GM18498 (cell line): ENCODE measurements around the gene GTPBP2.

Source experiments
- ATAC-seq: cut with Tn5 transposase; IDR thresholded peaks from one replicate; pipeline ENCODE4 v1.9.1; 2021; ENCODE audit warnings: mild to moderate bottlenecking, moderate library complexity; ENCODE audit not compliant: unreplicated experiment

GTPBP2 gene, protein sequence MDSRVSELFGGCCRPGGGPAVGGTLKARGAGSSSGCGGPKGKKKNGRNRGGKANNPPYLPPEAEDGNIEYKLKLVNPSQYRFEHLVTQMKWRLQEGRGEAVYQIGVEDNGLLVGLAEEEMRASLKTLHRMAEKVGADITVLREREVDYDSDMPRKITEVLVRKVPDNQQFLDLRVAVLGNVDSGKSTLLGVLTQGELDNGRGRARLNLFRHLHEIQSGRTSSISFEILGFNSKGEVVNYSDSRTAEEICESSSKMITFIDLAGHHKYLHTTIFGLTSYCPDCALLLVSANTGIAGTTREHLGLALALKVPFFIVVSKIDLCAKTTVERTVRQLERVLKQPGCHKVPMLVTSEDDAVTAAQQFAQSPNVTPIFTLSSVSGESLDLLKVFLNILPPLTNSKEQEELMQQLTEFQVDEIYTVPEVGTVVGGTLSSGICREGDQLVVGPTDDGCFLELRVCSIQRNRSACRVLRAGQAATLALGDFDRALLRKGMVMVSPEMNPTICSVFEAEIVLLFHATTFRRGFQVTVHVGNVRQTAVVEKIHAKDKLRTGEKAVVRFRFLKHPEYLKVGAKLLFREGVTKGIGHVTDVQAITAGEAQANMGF

DNA sequence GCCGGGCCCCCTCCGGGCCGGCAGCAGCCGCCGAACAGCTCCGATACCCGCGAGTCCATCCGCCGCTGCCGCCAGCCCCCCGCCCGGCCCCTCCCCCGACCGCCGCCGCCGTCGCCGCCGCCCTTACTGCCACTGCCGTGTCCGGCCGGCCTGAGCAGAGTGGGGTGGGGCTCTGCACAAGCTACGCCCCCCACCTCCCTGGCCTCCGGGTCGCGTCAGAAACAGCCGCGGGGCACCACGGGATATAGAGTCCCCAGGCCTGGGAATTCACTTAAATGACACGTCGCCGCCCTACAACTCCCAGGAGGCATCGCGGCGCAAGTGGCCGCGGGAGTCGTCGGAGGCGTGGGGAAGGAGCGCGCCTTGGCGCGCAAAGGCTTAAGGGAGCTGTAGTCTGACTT lies at the start of gene GTPBP2:
Gene GTPBP2 (minus strand): TSS at position 161 of the 401 bp plus-strand sequence. CDS start 102 bp downstream, at position 59.
- peak; percentile 85 for ATAC-seq

DNA sequence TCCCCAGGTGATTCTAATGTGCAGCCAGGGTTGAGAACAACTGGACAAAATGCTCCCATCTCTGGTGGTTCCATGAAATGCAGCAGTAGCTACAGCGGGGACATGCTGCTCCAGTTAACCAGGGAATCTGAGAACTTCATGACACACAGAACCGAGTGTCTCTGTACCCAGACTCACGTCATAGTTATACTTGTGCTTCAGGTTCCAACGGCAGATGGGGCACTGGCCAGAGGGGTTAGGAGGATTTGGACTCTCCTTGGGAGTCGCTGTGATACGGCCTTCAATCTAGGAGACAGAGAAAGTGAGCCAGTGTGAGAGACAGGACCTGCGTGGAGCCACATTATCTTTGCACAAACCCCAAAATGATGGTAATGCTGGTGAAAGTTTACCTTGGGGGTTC lies 49.3 kb upstream of the GTPBP2 start:
- no peak for ATAC-seq

DNA sequence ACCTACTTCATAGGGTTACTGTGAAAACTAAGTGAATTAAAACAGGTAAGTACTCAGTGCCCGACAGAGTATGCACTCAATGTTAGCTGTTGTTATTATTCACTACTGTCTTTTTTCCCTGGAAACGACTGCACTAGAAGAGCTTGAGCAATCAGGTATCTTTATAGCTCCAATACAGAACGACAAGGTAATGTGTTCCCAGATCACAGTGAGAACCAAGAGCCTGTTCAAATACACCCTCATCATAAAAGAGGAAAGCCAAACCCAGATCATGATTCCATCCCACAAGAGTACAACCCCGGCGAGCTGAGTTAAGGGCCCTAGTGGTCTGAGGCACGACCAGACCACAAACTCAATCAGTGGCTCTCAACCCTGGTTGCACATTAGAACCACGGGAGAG lies 48.7 kb upstream of the GTPBP2 start:
- ATAC-seq, result no peak

DNA sequence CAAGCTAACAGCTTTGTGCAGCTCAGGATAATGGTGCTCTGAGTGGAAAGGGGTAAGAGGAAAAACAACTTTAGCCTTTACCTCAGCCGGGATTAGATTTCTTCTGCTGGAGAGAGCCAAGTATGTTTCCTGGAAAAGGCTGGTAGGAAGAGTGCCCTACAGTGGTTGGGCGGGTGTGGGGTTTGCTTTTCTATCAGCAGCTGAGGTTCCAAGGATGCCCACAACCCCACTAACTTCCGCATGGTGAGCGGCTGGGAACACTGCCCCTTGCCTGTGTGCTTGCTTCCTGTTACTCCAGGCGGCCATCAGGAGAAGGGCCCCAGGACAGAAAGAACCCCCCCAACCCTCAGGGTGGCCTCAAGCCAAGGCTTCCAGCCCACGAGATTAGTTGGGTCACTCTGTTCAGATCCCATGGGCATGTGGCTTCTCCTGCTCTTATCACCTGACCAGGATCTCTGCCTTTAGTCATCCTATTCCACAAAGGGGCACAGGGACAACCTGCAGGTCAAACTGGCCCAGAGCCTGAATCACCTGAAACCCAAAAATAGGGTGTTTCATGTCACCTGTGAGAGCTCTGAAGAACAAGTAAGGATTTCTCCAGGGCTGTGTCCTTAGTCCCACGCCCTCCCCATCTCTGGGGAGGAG lies 48.0 kb upstream of the GTPBP2 start:
- no peak for ATAC-seq

DNA sequence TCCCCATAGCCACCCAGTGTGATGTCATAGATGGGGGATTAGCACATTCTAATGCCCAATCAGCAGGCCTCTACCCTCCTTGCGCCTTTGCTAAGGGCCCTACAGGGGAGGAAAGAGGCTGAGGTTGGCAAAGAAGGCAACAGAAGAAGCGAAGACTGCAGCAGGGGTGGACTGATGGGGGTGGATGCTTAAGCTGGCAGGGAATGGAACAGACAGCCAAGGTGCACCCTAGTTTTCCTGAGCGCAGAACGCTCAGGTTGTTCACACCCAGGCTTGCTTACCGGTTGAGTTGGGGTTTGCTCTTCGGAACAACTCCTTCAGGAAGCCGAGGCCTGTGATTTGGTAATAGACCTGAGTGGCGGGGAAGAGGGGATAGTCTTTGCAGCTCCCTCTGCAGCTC lies 45.9 kb upstream of the GTPBP2 start:
- ATAC-seq, result no peak

DNA sequence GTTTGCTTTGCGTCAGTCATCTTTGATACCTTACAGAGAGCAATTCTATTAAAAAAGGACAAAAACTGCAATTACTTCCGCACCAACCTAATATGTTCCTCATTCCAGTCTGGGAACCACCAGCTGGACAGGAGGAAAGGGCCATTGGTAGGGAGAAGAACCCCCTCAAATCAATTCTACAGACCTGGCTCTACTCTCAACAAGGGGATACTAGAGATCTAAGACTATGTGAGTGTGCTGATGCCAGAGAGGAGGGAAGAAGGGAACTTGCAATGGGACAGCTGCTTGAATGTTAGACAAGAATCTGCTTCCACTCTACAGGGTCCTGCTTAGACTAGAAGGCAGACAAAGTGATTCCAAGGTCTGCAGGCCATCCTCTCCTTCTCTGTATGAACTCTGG lies 45.2 kb upstream of the GTPBP2 start:
- ATAC-seq, result no peak

DNA sequence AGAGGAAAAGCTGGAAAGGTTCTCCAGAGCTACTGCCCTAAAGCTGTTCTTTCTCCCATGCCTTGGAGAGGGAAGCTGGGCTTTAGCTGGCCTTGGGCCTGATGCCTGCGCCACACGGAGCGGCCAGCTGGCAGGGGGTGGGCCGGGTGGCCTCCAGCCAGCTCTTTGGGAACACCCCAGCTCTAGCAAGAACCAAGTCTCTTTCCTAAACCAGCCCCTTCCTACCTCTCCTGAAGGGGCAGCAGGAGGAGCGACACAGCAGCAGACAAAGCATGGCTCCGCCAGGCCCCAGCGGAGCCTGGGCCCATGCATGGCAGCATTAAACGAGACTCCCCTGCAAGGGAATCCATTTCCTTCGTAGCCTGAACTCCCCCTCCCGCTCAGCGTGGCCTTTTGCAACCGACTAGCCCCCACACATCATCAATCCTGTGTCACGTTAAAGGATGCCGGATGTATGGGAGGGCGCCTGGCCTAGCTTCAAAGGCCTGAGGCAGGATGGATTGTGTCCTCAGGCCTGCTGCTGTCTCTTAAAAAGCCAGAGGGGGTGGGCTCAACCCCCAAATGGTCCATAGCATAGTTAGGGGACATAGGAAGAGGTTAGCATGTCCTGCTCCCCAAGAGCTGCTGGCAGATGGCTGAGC lies 44.5 kb upstream of the GTPBP2 start:
- ATAC-seq, result no peak

DNA sequence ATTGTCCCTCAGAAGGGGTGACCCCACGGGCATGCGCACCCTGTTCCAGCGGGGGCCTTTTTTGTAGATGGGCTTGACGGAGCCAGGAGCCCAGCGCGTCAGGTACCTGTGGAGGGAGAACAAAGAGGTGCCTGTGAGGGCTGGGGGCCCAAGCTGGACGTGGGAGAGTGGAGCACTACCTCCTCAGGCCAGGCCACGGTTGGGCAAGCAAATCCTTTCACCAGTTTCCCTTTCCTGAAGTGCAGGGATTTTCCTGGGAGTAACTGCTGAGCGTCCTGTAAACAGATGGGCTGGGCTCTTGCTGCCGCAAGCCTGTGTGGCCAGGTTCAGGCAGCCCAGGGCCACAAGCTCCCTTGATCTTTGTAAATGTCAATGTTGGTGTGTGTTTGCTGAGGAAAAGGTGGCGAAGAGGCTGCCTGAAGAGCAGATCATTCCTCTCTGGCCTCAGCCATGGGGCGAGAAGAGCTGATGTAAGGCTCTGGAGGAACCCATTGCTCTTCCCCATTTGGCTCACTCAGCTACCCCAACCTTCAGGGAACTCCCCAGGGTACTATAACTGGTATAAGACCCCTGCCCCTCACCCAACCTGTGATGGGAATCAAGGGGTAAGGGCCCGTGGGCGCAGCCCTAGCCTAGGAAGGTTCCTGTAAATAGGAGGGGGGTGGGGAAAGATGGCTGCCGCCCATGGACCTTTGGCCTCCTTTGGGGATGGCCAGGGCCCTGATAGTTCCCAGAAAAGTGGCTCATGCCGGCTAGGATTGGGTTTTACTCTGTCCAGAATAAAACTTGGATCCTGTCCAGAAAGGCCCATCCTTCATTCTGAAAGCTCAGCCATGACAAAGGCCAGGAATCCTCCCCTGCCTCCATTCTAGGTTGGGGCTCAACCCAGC lies 43.0 kb upstream of the GTPBP2 start:
- no peak for ATAC-seq

DNA sequence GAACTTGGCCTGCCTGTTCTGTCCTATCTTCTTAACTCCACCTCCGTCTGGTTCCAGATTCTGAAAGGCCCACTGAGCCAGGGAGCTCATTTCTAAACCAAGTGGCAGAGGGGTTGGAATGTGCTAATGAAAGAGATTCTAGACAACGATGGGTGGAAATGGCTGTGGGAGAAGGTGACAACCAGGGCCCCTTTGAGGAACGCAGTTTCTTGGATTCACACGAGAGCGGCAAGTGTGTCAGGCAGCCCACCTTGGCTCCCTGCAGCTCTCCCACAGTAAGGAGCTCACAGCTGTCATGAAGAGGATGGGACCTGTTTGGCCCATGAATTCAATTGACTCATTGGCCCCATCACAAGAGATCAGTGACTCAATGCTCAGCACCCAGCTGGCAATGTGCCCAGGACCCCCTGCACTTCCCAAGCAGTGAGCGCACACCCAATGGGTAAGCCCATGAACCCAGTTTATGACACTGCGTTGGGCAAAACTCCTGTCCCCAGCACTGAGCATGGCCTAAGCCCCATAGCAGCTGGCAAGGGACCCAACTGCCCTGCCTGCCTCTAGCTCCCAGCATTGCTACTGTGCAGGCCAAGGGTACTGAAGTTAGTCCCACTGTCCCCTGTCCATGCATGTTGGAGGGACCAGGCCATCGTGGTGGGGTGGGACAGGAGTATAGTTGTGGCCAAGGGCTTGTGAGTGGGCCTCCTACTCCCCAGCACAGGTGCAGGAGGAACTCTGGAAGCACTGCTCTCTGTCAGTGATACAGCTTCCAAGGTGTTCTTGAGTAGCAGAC lies 42.1 kb upstream of the GTPBP2 start:
- no peak for ATAC-seq

DNA sequence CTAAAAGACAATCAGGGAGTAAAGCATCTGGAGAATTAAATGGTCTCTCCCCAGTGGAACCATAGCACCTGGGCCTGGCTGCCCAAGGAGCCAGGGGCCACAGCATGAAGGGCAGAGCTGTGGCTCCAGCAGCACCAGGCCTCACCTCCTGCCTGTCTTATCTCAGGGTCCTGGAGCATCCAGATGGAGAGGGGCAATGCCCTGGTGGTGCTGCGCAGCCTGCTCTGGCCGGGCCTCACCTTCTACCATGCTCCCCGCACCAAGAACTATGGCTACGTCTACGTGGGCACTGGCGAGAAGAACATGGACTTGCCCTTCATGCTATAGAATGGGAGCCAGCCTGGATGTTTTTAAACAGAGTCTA lies 41.5 kb upstream of the GTPBP2 start:
- no peak for ATAC-seq

DNA sequence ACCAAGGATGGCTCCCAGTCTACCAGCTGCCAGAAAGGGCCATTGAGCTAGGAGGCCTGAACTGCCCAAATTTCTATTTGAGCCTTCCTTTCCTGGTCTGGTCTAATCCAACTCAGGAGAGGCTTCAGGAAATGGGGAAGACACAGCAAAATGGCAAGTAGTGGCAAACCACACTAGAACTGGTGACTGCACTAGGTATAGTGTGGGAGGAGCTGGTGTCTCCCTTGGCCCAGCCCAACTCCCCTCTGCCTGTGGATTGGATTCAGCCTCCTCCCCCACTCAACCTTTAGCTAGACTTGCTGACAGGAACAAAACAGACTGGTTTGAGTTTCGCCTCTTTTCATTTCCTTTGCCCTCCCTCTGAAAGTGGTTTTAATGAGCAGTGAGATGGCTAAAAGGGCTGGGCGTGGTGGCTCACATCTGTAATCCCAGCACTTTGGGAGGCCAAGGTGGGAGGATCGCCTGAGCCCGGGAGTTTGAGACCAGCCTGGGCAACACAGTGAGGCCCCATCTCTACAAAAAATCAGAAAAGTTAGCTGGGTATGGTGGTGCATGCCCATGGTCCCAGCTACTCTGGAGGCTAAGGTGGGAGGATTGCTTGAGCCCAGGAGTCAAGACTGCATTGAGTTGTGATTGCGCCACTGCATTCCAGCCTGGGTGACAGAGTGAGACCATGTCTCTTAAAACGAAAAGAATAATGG lies 41.0 kb upstream of the GTPBP2 start:
- ATAC-seq, result no peak

DNA sequence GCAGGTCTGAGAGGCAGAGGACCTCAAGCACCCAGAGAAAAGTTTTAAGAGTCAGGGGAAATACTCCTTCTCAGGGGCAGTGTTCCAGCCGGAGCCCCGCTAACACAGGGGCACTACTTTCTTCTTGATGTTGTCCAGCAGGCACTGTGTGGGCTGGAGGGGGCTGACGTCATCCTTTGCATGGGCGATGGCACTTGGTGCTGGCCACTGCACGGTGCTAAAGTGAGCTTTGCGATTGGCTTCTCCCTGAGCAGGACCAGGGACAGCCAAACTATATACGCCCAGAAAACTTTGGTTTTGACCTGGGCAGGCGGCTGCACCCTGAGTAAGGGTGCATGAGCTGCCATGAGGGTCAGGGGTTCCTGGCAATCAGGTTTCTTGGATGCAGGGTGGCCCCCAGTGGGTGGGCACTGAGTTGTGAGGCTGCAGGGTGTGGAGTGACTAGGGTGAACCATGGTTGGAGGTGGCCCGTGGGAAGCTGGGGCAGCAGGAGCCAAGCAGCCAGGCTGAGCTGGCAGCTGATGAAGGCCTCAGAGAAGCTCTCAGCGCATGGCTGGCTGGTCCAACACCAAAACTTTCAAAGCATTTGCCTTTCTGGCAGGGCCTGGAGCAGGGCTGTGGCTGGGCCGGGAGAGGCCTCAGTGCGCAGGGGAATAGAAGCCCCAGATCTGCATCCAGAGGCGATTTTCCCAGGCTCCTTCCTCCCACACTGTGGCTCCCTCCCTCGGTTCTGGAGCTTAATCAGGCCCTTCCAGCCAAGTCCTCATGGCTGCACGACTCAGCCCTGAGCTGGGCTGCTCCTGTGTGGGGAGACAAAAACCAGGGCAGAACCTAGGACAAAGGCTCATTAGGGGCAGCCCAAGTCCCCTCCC lies 40.2 kb upstream of the GTPBP2 start:
- no peak for ATAC-seq

DNA sequence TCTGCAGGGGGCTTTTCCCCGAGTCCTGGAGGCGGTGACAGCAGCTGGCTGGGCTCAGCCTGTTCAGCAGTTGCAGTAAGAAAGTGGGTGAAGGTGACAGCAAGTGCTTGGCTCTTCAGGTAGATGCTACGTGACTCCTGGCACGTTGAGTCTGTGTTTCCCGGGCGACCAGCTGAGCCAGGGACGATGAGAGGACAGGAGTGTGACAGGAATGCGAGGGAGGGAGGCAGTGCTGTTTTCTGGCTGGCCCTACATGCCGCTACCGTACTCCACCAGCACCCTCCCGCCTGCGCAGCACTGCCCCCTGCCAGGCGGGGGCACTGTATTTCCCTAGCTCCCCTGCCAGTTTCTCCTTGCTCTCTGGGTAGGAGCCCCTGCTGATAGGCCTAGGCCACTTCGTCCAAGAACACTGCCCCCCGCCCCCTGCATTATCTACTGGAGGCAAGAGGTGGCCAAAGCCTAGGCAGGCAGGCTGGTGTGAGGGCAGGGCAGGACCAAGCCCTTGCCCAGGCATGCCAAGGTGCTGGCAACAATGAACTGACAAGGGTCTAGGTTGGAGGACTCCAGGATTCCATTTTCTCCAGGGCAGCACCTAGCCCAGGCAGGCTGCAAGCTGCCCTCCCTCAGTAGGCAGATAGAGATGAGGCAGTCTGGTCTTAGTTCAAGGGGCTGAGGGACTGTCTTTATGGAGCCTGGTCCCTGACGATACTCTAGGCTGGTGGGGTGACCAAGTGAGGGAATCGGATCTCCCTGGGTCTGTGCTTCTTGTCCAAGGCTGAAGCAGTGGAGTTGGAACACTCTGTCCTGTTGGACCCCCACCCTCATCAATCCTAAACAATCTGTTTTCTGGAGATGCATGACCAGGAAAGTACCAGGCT lies 39.3 kb upstream of the GTPBP2 start:
- ATAC-seq, result no peak

DNA sequence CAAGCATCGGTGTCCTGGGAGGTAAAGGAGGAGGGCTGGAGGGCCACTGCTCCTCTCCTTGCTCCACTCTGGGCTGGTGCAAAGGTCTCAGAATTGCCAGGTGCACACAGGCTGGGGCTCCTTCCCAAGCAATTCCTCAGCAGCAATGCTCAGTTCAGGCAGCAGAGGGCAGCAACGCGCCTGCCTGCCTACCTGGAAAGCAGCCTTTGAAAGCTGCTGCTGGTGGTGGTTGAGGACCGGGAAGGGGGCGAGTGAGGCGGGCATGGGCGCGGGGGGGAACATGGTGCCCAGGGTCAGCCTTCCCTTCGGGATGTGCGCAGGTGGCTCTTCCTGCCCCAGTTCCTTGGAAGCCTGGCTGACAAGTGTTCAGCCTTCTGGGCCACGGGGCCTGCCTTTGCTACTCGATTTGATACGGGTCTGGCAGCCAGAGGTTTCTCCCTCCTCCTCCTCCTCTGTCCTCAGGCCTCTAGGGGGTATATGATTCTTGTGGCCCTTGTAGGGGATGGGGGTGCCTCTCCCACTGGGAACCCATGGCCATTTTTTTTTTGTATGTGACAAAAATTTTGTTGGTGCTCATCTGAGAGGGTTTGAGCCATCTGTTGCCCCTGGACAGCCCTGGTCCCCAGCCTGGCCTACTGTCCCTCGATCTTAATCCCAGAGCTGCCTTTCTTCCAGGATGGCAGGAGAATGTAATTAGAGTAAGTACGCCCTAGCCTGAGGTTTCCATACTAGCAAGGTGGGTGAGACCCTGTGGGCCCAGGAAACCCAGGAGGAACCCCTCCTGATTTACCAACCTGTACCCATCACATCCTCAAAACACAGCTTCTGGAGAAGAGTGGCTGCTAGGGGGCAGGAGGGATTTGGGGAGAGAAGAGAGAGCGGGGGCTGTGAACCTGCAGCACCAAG lies 38.4 kb upstream of the GTPBP2 start:
- peak; percentile 46 for ATAC-seq

DNA sequence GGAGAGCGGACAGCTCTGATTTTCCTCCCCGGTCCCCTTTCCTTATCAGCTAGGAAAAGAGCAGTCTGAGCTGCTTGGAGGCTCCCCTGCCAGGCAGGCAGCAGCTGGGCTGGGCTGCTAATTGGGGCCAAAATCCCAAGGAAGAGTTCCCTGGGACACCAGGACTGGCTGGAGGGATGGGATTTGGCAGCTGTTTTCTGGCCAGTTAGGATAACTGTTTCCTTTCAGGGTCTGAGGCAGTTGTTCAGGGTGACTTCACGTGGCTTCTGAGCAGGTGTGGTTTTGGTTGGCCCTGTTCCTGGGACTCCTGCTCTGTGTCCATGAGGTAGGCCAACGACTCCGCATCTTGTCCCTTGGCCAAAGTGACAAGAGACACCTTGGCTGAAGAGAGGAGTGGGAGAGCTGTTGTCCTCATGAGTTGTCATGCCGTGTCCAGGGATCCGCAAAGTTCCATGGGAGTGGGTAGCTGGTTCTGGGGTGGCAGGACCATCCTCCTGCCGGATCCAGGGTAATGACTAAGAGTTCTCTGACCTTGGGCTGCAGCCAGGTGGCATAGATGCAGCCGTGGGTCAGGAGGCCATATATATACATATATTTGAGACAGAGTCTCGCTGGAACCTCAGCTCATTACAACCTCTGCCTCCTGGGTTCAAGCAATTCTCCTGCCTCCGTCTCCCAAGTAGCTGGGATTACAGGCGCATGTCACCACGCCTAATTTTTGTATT lies 37.3 kb upstream of the GTPBP2 start:
- no peak for ATAC-seq

DNA sequence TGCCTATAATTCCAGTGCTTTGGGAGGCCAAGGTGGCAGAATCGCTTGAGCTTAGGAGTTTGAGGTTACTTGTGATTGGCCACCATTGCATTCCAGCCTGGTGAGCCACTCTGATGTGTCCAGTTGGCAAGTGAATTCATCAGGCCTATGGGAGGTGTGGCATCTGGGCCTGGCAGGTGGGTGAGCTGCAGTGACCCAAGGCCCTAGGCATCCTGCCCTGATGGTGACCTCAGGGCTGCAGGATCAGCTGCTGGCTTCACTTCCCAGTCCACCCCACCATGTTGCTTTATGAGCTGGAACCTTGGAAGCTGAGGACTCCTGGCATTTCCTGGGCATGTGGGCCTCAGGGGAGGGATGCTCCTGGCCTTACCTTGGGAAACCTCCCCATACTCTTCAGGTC lies 36.3 kb upstream of the GTPBP2 start:
- no peak for ATAC-seq
